GM12878 (cell line): ENCODE results near the gene ETS1.

Experiments
- ASH2L ChIP-seq: fragments of 300-600, 200-600 bp; sonication (generic); IDR thresholded peaks from 2 replicates; pipeline ENCODE4 v1.6.1; 2017; ENCODE audit warnings: low read depth, mild to moderate bottlenecking, borderline replicate concordance
- CHD2 ChIP-seq: IDR thresholded peaks from 2 replicates; pipeline ENCODE4 v1.6.1; 2011; ENCODE audit warnings: low read depth, low read length, improper control_type of control experiment, borderline replicate concordance
- CREB1 ChIP-seq: IDR thresholded peaks from 2 replicates; pipeline ENCODE4 v1.6.1; 2012; ENCODE audit warnings: low read depth, mild to moderate bottlenecking, inconsistent platforms
- CTCF ChIP-seq, 3 experiments: IDR thresholded peaks in 2 of 3; conservative IDR thresholded peaks in 1 of 3; 2 replicates each; pipeline ENCODE4 v1.5.1; 2011; ENCODE audit warnings: low read depth in 3 of 3, low read length in 3 of 3, mild to moderate bottlenecking in 3 of 3, control low read depth in 2 of 3, moderate library complexity in 2 of 3, inconsistent platforms in 1 of 3, mixed read lengths in 1 of 3; ENCODE audit not compliant: control insufficient read depth in 2 of 3, insufficient read depth in 1 of 3; ENCODE audit errors: extremely low read depth in 1 of 3
- ESRRA ChIP-seq: IDR thresholded peaks from 2 replicates; pipeline ENCODE4 v1.6.1; 2012; ENCODE audit warnings: mild to moderate bottlenecking, low read length, improper control_type of control experiment
- FOXK2 ChIP-seq: fragments of 450-650 bp; IDR thresholded peaks from 2 replicates; pipeline ENCODE4 v1.6.1; 2017; ENCODE audit warnings: mild to moderate bottlenecking, moderate library complexity
- HDAC2 ChIP-seq: fragments of 200-600 bp; sonication (generic); IDR thresholded peaks from 2 replicates; pipeline ENCODE4 v1.6.1; 2017
- NFYB ChIP-seq: IDR thresholded peaks from 2 replicates; pipeline ENCODE4 v1.6.1; 2011; ENCODE audit warnings: low read depth, mild to moderate bottlenecking, low read length, improper control_type of control experiment, moderate library complexity; ENCODE audit not compliant: insufficient read depth
- POLR2A ChIP-seq: IDR thresholded peaks from 2 replicates; pipeline ENCODE4 v1.6.1; 2011; ENCODE audit warnings: low read depth, mild to moderate bottlenecking, low read length
- ZNF24 ChIP-seq: fragments of 450-650 bp; IDR thresholded peaks from 2 replicates; pipeline ENCODE4 v1.6.1; 2017; ENCODE audit warnings: antibody characterized with exemption, mild to moderate bottlenecking
- TF ChIP-seq, protein P1 (sequence below): IDR thresholded peaks from 2 replicates; pipeline ENCODE4 v1.6.1; 2011; ENCODE audit warnings: borderline replicate concordance, low read depth, mild to moderate bottlenecking, moderate library complexity, low read length; ENCODE audit not compliant: insufficient read depth, poor library complexity, severe bottlenecking
- TF ChIP-seq, protein P2 (sequence below): IDR thresholded peaks from 2 replicates; pipeline ENCODE4 v1.6.1; 2012; ENCODE audit warnings: low read depth, low read length, improper control_type of control experiment
- TF ChIP-seq, protein P3 (sequence below): fragments of 450-650 bp; IDR thresholded peaks from 2 replicates; pipeline ENCODE4 v1.6.1; 2014; ENCODE audit warnings: mild to moderate bottlenecking

DNA sequence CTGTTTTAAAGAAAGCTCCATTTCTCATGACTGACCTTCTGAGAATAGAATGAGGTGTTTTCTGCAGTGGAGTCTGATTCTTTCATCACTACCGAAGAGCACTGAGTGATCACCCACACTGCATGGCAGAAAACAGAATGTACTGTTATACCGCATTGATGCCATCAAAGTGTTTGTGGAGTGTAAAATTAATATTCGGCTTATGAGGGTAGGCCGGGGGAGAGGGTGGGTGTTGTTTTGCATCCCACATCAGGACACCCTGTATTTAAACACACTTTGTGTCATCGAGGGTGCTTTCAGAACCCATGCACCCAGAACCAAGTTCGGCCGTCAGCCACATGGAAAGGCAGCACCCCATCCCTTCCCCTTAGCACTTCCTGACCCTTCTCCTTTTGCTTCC is 41.3 kb upstream of the ETS1 start:
- TF ChIP-seq CTCF (IDR thresholded peaks at IDR 0.05 in 2 of 3, conservative IDR thresholded peaks at IDR 0.05 in 1 of 3; ENCODE audit: control insufficient read depth in 2 of 3, extremely low read depth in 1 of 3, insufficient read depth in 1 of 3, low read depth in 3 of 3, low read length in 3 of 3), result no peak
- no peak for TF ChIP-seq ASH2L
- TF ChIP-seq FOXK2, result no peak
- no peak for TF ChIP-seq HDAC2
- no peak for TF ChIP-seq NFYB
- TF ChIP-seq, protein P1, sequence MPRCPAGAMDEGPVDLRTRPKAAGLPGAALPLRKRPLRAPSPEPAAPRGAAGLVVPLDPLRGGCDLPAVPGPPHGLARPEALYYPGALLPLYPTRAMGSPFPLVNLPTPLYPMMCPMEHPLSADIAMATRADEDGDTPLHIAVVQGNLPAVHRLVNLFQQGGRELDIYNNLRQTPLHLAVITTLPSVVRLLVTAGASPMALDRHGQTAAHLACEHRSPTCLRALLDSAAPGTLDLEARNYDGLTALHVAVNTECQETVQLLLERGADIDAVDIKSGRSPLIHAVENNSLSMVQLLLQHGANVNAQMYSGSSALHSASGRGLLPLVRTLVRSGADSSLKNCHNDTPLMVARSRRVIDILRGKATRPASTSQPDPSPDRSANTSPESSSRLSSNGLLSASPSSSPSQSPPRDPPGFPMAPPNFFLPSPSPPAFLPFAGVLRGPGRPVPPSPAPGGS, result no peak
- no peak for TF ChIP-seq CHD2
- no peak for TF ChIP-seq POLR2A
- TF ChIP-seq ESRRA, result no peak
- no peak for TF ChIP-seq CREB1
- TF ChIP-seq, protein P2, sequence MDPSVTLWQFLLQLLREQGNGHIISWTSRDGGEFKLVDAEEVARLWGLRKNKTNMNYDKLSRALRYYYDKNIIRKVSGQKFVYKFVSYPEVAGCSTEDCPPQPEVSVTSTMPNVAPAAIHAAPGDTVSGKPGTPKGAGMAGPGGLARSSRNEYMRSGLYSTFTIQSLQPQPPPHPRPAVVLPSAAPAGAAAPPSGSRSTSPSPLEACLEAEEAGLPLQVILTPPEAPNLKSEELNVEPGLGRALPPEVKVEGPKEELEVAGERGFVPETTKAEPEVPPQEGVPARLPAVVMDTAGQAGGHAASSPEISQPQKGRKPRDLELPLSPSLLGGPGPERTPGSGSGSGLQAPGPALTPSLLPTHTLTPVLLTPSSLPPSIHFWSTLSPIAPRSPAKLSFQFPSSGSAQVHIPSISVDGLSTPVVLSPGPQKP, result no peak
- TF ChIP-seq ZNF24, result no peak
- TF ChIP-seq, protein P3, sequence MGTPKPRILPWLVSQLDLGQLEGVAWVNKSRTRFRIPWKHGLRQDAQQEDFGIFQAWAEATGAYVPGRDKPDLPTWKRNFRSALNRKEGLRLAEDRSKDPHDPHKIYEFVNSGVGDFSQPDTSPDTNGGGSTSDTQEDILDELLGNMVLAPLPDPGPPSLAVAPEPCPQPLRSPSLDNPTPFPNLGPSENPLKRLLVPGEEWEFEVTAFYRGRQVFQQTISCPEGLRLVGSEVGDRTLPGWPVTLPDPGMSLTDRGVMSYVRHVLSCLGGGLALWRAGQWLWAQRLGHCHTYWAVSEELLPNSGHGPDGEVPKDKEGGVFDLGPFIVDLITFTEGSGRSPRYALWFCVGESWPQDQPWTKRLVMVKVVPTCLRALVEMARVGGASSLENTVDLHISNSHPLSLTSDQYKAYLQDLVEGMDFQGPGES, result no peak
